ENCODE data around the gene IDUA.

- TF ChIP-seq CTCF (IDR thresholded peaks at IDR 0.05) (no peak), POLR2A (IDR thresholded peaks at IDR 0.05) (no peak)
Observed at GRCh38 chr4:999882-1000425, 13.1 kb downstream of the IDUA start.

Measured in tibial nerve (tissue), 3 donors.